GM20431 (cell line): ENCODE results near the gene FANCE.

Experiments used
- in situ Hi-C: fragments of 300-500 bp; cut with MseI, MboI; formaldehyde crosslinking; loops from one replicate; pipeline ENCODE4 v1.15.0; 2020; ENCODE audit warnings: low sequenced_read_pairs; ENCODE audit not compliant: unreplicated experiment

Gene FANCE

GRCh38 chr6:35495258-35496035 is 43.3 kb downstream of the FANCE start:
- in situ Hi-C loops = no loop called here

- in situ Hi-C loops = no loop called here
Measured at GRCh38 chr6:35496036-35496840, 44.1 kb downstream of the FANCE start.

DNA sequence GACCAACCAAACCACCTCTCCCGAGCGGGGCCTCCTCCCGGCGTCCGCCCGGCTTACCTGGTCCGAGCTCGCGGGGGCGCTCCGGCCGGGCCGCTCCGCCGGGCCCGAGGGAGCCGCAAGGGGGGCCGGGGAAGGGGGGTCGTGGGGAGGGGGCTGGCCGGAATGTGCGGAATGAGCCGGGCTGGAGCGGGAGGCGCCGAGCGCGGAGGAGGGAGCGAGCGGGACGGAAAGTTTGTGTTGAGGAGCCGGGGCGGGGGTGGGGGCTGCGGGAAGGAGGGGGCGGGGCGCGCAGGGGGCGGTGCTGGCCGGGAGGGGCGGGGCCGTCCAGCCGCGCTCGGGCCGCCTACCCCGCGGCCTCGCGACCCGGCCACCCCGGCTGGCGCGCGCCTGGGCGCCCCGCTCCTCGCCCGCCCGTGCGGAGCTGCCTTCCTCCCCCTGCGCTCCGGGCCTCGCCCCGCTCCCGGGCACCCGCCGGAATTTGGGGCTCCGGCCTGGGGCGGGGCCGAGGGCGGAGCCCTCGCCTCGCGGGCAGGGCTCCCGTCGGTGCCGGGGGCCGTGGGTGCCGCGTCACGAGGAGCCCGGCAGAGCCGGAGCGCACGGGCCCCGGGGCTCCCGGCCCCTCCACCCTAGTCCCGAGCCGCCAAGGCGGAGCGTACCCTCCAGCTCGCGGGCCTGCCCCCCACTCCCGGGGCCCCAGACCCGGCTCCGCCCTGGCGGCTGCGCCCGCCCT is 44.9 kb downstream of the FANCE start, which contains the start of gene TEAD3:
TEAD3 (minus strand) TSS at position 239 of the 730 bp plus-strand sequence.
- in situ Hi-C loops = no loop called here

DNA sequence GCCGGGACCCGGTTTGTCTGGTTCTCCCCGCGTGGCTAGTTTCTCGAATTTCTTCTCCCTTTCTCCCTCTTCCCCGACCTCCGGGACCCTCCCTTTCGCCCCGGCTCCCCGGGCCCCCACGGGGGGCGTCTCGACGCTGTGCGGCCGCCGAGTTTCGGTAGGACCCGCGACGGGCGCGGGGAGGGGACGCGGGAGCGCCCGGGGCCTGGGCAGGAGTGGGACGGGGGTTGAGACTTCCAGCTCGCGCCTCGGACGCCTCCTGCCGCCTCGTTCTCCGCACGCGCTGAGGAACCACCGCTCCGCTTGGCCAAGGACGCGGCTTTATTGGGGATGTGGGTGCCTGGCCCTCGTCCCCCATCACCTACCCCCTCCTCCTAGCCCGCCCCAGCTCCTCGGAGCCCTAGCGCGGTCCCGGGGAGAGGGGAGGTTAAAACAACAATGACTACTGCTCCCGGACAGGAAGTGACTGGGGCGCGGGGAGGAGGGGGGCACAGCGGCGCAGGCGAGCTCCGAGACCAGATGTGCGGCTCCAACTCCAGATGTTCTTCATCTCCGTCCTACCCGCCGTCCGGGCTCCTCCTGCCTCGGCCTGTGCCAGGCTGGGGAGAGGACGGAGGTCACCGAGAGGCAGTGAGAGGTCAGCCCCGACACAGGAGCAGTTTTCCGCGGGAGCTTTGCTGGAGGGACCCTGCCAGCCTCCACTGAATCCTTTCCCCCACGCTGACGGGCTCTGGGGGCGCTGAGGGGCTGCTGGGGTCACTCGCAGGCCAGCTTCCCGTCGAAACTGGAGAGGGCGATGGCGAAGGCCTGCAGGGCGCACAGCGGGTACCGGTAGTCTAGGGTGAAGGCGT is 45.7 kb downstream of the FANCE start:
- in situ Hi-C loops = no loop called here

DNA sequence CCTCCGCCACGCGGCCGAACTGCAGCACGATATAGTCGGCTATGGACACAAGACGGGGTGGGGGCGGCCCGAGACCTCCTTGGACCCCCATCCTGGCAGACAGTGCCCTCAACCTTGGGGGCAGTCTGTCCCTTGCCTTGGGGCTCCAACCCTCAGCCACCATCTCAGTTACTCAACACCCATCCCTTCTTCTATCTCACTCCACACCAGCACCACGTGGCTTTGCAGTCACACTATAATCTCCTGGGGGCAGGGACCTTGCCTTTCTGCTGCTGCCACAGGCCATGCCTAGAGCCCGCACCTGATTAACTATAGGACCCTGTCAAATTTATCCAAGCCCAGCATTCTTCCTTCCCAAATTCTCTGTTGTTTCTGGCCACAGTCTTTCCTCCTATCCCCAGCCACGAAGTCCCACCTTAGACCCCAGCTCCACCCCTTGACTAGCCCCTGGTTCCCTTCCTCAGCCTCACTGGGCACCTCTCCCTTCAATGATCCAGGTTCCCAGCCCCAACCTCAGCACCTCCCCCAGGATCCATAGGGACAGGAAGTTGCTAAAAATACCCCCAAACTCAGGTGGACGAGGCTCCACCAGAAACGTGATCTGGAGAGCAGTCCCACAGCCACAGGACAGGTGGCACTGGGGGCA is 46.4 kb downstream of the FANCE start:
- in situ Hi-C loops = no loop called here

DNA sequence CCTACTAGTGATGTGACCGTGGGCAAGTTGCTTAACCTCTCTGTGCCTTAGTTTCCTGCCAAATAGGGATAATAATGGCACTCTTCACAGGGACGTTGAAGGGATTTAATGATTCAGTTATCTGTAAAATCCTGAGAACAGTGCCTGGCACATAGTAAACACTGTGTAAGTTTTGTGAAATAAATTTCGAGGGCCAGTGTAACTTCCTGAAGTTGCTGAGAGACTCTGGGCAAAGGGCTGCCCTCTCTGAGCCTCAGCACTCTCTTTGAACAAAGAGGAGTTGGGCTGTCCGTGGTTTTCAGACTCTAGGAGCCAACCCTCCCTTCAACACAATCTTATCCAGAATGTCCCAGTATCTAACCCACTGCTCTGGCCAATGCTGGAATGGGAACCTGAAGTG is 47.2 kb downstream of the FANCE start:
- in situ Hi-C loops = no loop called here

DNA sequence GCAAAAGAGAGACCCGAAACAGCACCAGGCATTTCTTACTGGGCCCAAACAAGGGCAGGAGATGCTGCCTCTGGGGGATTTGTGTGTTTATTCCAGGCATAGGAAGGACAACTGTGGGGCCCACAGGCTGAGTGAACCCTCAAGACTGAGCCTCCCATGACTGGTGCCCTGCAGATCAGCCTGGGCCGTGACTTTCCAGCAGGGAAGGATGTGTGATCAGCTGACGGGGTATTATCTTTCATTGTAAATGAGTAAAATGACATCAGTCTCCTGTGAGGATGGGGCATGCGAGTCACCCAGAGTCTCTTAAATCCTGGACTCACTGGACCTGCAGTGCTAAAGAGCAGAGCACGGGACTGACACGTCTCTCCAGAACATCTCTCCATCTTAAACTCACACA is 48.6 kb downstream of the FANCE start:
- in situ Hi-C loops = no loop called here

DNA sequence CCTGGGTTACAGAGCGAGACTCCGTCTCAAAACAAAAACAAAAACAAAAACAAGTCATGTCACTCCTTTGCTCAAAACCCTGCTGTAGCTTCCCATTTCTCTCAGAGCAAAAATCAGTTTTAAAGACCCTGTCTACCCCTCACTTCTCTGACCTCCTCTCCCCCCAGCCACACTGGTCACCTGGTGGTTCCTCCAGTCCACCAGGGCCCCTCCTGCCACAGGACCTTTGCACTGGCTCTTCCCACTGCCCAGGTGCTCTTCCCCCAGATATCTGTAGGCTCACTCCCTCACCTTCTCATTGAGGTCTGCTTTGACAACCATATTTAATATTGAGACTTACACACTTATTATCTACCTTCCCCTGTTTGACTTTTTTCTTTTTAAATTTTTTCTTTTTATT is 49.6 kb downstream of the FANCE start:
- in situ Hi-C loops = no loop called here

DNA sequence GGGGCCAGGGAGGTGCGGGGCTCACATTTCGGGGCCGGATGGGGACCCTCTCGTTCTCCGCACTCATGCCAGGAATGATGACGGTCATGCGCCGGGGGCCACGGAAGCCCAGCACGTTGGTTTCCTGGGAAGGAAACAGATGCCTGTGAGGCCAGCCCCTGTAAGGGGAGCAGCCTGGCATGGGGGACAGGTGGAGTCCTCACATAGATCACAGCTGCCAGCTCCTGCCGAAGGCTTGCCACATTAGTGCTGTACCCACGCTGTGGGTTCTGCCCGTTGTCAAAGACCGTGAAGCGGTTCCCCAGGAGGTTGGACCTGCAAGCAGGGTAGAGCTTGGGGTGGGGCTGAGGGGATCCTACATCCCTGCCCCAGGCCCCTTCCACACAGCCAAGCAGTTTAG is 51.4 kb downstream of the FANCE start:
- in situ Hi-C loops = no loop called here

- in situ Hi-C loops = no loop called here
Measured at GRCh38 chr6:35505999-35506412, 53.9 kb downstream of the FANCE start.

DNA sequence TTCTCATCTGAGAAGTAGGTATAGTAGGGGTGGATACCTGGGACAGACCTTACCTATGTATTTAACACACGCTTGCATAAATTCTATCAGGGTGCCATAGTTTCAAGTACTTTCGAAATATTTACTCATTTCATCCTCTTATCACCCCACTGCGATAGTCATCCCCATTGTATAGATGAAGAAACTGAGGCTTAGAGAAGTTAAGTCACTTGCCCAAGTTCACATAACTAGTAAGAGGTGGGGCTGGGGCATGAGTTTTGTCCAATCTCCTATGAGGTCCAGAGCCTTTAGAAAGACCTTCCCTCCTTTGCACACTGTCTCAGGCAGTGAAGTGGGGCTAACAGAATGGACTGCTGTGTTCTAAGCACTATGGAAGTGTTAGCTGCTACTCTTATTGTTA is 54.4 kb downstream of the FANCE start:
- in situ Hi-C loops = no loop called here

GRCh38 chr6:35507221-35507620 is 55.1 kb downstream of the FANCE start:
- in situ Hi-C loops = no loop called here

DNA sequence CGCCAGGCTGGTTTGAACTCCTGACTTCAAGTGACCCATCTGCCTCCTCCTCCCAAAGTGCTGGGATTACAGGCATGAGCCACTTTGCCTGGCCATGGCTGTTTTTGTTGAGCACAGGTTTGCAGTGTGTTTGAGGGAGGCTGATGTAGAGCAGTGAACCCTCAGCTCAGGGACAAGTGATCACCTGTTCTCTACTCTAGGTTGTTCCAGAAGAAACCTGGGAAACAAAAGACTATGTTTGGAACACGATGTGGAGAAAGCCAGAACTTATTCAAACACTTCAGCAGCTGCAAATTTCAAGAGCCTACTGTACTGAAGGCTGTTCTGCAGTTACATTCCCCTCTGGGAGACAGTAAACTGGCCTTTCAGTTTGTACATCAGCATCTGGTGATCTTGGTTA is 55.9 kb downstream of the FANCE start:
- in situ Hi-C loops = no loop called here

DNA sequence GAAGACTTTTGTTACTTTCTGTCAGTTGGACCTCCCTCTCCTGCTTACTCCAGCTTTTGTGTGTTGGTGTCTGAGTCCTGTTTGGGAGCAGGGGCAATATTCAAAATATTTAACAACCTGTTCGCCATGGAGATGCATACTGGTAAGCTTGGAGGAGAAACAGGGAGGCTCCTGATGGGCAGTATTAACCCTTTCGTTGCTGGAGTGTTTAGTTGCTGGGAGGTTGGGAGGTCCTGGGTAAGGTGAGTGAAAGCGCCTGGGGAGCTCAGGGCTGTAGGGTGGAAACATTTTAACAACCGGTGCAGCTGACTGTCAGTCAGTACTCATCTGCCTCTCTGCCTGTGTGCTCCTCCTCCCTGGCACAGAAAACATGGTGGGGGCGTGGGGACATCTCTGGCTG is 56.4 kb downstream of the FANCE start:
- in situ Hi-C loops = no loop called here

DNA sequence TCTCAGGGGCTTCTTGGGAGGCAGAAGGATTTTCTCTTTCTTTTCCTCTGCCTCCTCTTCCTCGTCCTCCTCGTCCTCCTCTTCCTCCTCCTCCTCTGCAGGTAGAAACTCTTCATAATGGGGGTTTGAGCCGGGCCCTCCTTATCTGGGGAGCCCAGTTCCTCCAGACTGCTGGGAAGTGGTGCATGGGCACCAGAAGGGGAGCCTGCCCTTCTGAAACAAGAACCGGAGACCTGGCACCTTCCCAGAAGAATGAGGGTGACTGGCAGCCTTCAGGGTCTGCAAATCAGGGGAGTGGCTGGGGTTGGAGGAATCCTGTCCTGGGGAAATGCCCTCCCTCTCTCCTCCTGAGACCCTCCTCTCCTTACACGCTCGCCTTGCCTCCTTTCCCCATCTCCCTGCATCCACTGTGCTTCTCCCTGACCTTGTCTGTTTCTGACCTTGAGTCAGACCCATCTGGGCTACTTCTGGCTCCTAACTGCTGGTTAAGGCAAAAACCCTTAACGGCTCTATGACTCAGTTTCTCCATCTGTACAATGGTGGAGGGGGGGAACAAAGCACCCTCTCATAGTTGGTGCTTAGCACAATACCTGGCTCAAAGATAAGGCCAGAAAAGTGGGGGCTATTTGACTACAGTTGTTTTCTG is 58.9 kb downstream of the FANCE start:
- in situ Hi-C loops = no loop called here

DNA sequence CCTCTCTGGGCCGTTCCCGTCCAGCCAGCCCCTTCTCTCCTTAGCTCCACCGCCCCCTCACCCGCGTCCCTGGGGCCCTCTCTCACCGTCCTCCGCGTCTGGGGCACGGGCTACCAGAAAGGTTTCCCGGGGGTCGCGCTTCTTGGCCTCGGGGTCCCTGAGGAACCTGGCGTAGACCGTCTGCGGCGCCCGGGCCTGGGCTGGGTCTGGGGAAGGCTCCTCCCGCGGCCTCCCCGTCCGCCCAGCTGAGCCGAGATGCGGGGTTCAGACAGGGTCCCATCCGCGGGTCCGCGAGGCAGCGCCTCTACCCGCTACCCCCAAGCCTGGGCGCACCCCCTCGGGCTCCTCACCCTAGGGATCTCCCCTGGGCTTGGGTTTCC is 59.4 kb downstream of the FANCE start:
- in situ Hi-C loops = no loop called here

DNA sequence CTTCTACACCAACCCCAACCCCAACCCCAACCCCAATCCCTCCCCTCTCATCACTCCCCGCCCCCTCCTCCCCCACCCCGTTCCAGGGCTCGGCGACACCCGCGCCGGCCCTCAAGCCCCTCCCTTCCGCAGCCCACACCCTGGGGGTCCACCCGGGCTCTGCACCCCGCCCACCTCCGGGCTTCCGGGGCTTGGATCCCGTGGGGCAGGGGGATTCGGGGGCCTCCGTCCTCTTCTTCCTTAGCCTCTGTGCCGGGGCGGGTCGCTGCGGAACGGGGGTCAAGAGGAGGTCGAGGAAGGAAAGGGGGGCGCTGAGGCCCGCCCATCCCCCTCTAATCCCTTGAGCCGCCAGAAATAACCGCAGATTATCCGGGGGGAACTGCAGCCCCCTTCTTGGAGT is 59.9 kb downstream of the FANCE start:
- in situ Hi-C loops = no loop called here

DNA sequence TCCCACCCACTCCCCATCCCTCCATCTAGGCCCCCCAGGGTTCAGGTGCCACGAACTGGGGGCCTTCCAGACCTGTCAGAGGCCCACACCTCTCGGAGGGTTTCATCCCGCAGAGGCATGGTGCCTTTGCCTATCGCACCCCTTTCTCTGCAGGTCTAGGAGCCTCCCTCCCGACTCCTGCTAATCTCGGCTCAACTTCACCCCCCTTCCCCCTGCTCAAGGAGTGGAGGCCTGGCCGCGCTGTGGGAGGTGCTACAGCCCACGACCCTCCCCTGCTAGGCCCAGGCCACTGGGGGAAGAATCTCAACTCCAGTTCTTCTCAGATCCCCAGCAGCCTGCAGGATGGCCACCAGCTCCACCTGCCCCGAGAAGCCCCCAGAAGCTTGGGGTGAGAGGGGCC is 60.6 kb downstream of the FANCE start, which contains the start of gene TULP1:
TULP1 (minus strand) TSS at position 157 of the 400 bp plus-strand sequence; CDS start at position 119, 38 bp downstream.
- in situ Hi-C loops = no loop called here

- in situ Hi-C loops = no loop called here
Measured at GRCh38 chr6:35514587-35514986, 62.4 kb downstream of the FANCE start.
